Subcutaneous abdominal adipose tissue (tissue), 5 donors: ENCODE data around the gene NLRP13.
"Not testable (repeated sequence)": the region's sequence is repeated elsewhere in the genome, so short reads cannot be mapped to it uniquely, and the experiment has no call there.

ENCODE experiments used
- H3K27ac ChIP-seq: one replicate; pipeline ENCODE4 v1.7.0; 2013; ENCODE audit warnings: low read depth, mild to moderate bottlenecking, inconsistent platforms, low read length, moderate library complexity
- H3K27me3 ChIP-seq, 5 donors: one replicate each; pipeline ENCODE4 v1.7.0; 2013; ENCODE audit warnings: low read length in 5 of 5, inconsistent platforms in 1 of 5; ENCODE audit not compliant: control insufficient read depth in 5 of 5, insufficient read depth in 4 of 5
- H3K36me3 ChIP-seq, 5 donors: one replicate each; pipeline ENCODE4 v1.7.0; 2013; ENCODE audit warnings: low read length in 5 of 5; ENCODE audit not compliant: control insufficient read depth in 5 of 5, insufficient read depth in 5 of 5
- H3K4me1 ChIP-seq, 5 donors: one replicate each; pipeline ENCODE4 v1.7.0; 2013; ENCODE audit warnings: low read length in 5 of 5, mild to moderate bottlenecking in 3 of 5, moderate library complexity in 1 of 5; ENCODE audit not compliant: control insufficient read depth in 5 of 5, insufficient read depth in 5 of 5
- H3K4me3 ChIP-seq, 5 donors: one replicate each; pipeline ENCODE4 v1.7.0; 2013; ENCODE audit warnings: low read length in 5 of 5, low read depth in 1 of 5
- H3K9ac ChIP-seq, 5 donors: one replicate each; pipeline ENCODE4 v1.7.0; 2013; ENCODE audit warnings: low read length in 5 of 5, mild to moderate bottlenecking in 4 of 5, moderate library complexity in 3 of 5
- H3K9me3 ChIP-seq, 5 donors: one replicate each; pipeline ENCODE4 v1.7.0; 2013; ENCODE audit warnings: low read length in 5 of 5; ENCODE audit not compliant: control insufficient read depth in 5 of 5
- donor health status: healthy.
- donor health status: healthy.
- donor health status: healthy.
- donor health status: healthy.
- donor health status: healthy.

Gene NLRP13

DNA sequence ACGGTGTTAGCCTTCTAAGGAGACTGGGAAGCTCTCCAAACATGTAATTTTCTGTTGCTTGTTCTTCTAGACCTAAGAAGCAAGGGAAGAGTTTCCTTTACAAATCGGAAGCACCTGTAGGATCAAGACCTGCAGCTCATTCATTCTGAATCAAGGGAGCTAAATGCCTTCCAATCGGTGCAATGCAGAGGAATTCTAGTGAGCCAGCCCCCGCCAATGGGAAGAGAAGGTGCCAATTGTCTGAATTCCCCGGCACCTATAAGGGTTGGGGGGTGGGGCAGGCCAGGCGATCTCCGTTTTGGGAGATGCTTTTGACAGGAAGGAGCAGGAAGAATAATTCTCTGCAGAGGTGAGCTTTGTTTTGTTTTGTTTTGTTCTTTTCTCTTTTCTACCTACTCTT is 7.1 kb upstream of the NLRP13 start:
- peaks cover 0 to 4% (median 0%) of the 10 kb centered on the region in 5 donors for H3K27me3 ChIP-seq
- H3K9ac ChIP-seq: no peak overlapping the region
- H3K27ac ChIP-seq: no peak overlapping the region
- H3K36me3 ChIP-seq: no peaks in the 10 kb centered on the region
- H3K4me1 ChIP-seq: no peaks in the 10 kb centered on the region
- peaks cover 0 to 4% (median 0%) of the 10 kb centered on the region in 5 donors for H3K9me3 ChIP-seq
- no peak overlapping the region for H3K4me3 ChIP-seq

GRCh38 chr19:55935206-55935605 is 3.1 kb upstream of the NLRP13 start:
- Histone ChIP-seq H3K27ac (no peak overlapping the region), H3K4me3 (no peak overlapping the region), H3K9ac (no peak overlapping the region), H3K4me1 (no peaks in the 10 kb centered on the region), H3K9me3 (peaks cover 0 to 5% (median 0%) of the 10 kb centered on the region in 5 donors), H3K36me3 (no peaks in the 10 kb centered on the region), H3K27me3 (peaks cover 0 to 4% (median 0%) of the 10 kb centered on the region in 5 donors)

- H3K9me3 ChIP-seq: peaks cover 0 to 5% (median 0%) of the 10 kb centered on the region in 5 donors
- no peaks in the 10 kb centered on the region for H3K36me3 ChIP-seq
- H3K9ac ChIP-seq: no peak overlapping the region
- H3K27ac ChIP-seq: no peak overlapping the region
- H3K4me1 ChIP-seq: no peaks in the 10 kb centered on the region
- H3K27me3 ChIP-seq: peaks cover 0 to 4% (median 0%) of the 10 kb centered on the region in 5 donors
- H3K4me3 ChIP-seq: no peak overlapping the region
These were observed 1.1 kb downstream of the NLRP13 start for GRCh38 chr19:55930996-55931515.

- not testable (repeated sequence) for H3K9me3 ChIP-seq, H3K4me1 ChIP-seq, H3K4me3 ChIP-seq, H3K9ac ChIP-seq, H3K27me3 ChIP-seq, H3K36me3 ChIP-seq, H3K27ac ChIP-seq
These were observed 2.9 kb downstream of the NLRP13 start for GRCh38 chr19:55929258-55929657.

DNA sequence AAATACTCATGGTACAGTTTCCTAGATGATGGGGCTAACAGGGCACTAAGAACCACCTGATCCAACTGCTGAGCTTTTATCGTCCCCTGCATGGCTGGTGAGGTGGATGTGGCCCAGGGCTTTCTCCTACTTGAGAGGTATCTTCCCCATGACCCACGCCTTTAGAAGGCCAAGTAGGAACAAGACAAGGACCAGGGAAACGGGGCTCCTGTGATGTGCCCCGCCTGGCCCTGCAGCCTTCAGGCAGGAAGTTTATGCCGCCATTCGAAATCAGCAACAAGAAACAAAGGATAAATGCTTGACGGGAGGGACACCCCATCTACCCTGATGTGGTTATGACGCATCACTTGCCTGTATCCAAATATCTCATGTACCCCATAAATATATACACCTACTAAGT is 4.1 kb downstream of the NLRP13 start:
- no peak overlapping the region for H3K4me3 ChIP-seq
- no peaks in the 10 kb centered on the region for H3K4me1 ChIP-seq
- no peak overlapping the region for H3K9ac ChIP-seq
- no peaks in the 10 kb centered on the region for H3K27me3 ChIP-seq
- H3K9me3 ChIP-seq: peaks cover 0 to 8% (median 5%) of the 10 kb centered on the region in 5 donors
- H3K36me3 ChIP-seq: no peaks in the 10 kb centered on the region
- no peak overlapping the region for H3K27ac ChIP-seq

DNA sequence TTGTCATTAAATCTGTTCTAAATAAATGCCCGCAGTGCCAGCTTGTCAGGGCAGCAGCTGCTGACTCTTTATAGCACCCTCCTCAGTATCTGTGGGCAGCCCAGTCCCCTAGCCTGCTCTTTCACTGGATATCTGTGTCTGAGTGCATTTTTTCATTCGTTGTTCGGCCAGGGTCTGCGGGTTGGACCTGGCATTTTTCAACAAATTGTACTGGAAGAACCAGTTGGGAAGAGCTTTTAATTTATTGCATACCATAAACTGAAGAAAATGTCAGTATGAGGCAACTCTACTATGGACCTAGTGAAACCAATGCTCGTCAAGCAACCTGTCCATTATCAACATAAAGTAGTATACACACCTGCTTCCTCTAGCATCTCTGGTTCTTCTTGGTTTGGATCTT is 8.6 kb downstream of the NLRP13 start:
- H3K9ac ChIP-seq: no peak overlapping the region
- no peaks in the 10 kb centered on the region for H3K27me3 ChIP-seq
- H3K4me3 ChIP-seq: no peak overlapping the region
- no peaks in the 10 kb centered on the region for H3K4me1 ChIP-seq
- no peak overlapping the region for H3K27ac ChIP-seq
- H3K9me3 ChIP-seq: peaks cover 6 to 31% (median 11%) of the 10 kb centered on the region in 5 donors
- no peaks in the 10 kb centered on the region for H3K36me3 ChIP-seq

DNA sequence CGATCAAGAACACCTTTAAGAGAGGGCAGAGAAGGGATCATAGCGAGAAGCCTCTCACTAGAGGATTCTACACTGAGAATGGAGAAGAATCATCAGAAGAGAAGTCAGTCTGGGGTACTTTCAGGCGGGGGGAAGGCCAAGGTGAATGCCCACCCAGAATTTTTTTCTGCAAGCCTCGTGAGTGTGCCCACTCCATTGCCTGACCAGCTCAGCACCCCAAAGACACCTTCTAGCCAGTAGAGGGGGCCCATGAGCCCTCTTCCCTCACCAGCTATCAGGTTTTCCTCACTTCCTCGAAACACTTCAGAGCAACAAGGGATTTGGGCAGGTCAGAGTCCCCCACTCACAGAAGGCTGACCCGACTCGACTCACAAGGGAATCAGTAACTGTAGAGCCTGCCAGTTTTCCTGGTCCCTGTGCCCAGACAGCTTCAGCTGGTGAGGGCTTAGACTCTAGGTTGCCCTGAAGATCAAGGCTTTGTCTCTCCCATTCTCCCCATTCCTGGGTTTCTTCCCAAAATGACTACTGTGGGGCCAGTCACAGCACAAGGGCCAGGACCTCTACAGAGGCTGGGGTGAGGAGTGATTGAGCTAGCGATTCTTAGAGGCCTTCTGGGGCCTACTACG is 18.4 kb downstream of the NLRP13 start:
- H3K27ac ChIP-seq: no peak overlapping the region
- H3K9me3 ChIP-seq: peaks cover 3 to 14% (median 4%) of the 10 kb centered on the region in 5 donors
- no peaks in the 10 kb centered on the region for H3K36me3 ChIP-seq
- H3K9ac ChIP-seq: no peak overlapping the region
- H3K27me3 ChIP-seq: peaks cover 0 to 12% (median 0%) of the 10 kb centered on the region in 5 donors
- no peak overlapping the region for H3K4me3 ChIP-seq
- H3K4me1 ChIP-seq: no peaks in the 10 kb centered on the region

GRCh38 chr19:55912916-55913315 is 19.2 kb downstream of the NLRP13 start:
- H3K9me3 ChIP-seq: peaks cover 2 to 12% (median 4%) of the 10 kb centered on the region in 5 donors
- no peak overlapping the region for H3K27ac ChIP-seq
- H3K27me3 ChIP-seq: peaks cover 0 to 12% (median 0%) of the 10 kb centered on the region in 5 donors
- H3K9ac ChIP-seq: no peak overlapping the region
- H3K36me3 ChIP-seq: no peaks in the 10 kb centered on the region
- H3K4me1 ChIP-seq: no peaks in the 10 kb centered on the region
- no peak overlapping the region for H3K4me3 ChIP-seq

- no peaks in the 10 kb centered on the region for H3K4me1 ChIP-seq
- H3K9me3 ChIP-seq: peaks cover 2 to 8% (median 6%) of the 10 kb centered on the region in 5 donors
- no peak overlapping the region for H3K9ac ChIP-seq
- peaks cover 0 to 12% (median 0%) of the 10 kb centered on the region in 5 donors for H3K27me3 ChIP-seq
- H3K27ac ChIP-seq: no peak overlapping the region
- no peak overlapping the region for H3K4me3 ChIP-seq
- no peaks in the 10 kb centered on the region for H3K36me3 ChIP-seq
These were observed 22.3 kb downstream of the NLRP13 start for GRCh38 chr19:55909801-55910200.

GRCh38 chr19:55907746-55908145 is 24.4 kb downstream of the NLRP13 start:
- Histone ChIP-seq H3K27ac (no peak overlapping the region), H3K4me1 (no peaks in the 10 kb centered on the region), H3K4me3 (no peak overlapping the region), H3K9me3 (peaks cover 2 to 8% (median 6%) of the 10 kb centered on the region in 5 donors), H3K9ac (no peak overlapping the region), H3K36me3 (no peaks in the 10 kb centered on the region), H3K27me3 (peaks cover 0 to 12% (median 0%) of the 10 kb centered on the region in 5 donors)
